Nasal cavity respiratory epithelium epithelial cell of viscerocranial mucosa (primary cell): ENCODE data around the gene GVQW3. TPM values are rescaled to one million over a fixed set of nuclear protein-coding genes. Genes with fewer than 3 reads are reported as not detected.

Experiments used
- total RNA-seq: library from RNA; depleted of rRNA; stranded (reverse); fragments of >200 nt; gene quantifications from 2 replicates; pipeline ENCODE4 v1.2.3, GENCODE V29; 2014

The GVQW3 gene
- under 0.01 and 0.57 TPM in 2 replicates for total RNA-seq

GRCh38 chr11:76380977-76381719 lies at the start of gene GVQW3, which contains the start of gene THAP12:
TSS of gene GVQW3 (plus strand) at chr11:76381323. CDS start at chr11:76381829, 506 bp downstream.
TSS of gene THAP12 (minus strand) at chr11:76381132. CDS start at chr11:76380836, 296 bp downstream.

GRCh38 chr11:76444384-76445120 lies 63.4 kb downstream of the GVQW3 start, which contains the start of gene EMSY:
TSS of gene EMSY (plus strand) at chr11:76445018. CDS start at chr11:76446939, 1,921 bp downstream.

Other genes starting within 250 kb of the GVQW3 start
- gene WNT11, start 174.8 kb upstream of the GVQW3 start, total RNA-seq: 0.21 and 0.34 TPM in 2 replicates
- 45.6 and 58.4 TPM in 2 replicates for gene THAP12, start 191 bp upstream of the GVQW3 start, total RNA-seq
- gene EMSY, start 63.7 kb downstream of the GVQW3 start, total RNA-seq: 5.8 and 9.1 TPM in 2 replicates